CD4-positive, alpha-beta T cell treated with Interleukin-4 for 1 hour (primary cell): ENCODE results near the gene ADCYAP1R1.
A peak's percentile ranks its signal among the peaks of the same experiment; 100 is the strongest.

Experiments used
- DNase-seq, 2 donors: peaks; one replicate each; pipeline ENCODE4 v3.0.0-alpha.2; 2020 to 2022

Gene ADCYAP1R1

GRCh38 chr7:31107106-31108090, 55.3 kb downstream of the ADCYAP1R1 start:
- no peak for DNase-seq

- no peak for DNase-seq
These were observed 56.1 kb downstream of the ADCYAP1R1 start for GRCh38 chr7:31108097-31108657.

GRCh38 chr7:31109751-31110150, 57.6 kb downstream of the ADCYAP1R1 start:
- no peak for DNase-seq

GRCh38 chr7:31110331-31111108, 58.4 kb downstream of the ADCYAP1R1 start:
- no peak for DNase-seq

- no peak for DNase-seq
These were observed 59.0 kb downstream of the ADCYAP1R1 start for GRCh38 chr7:31111109-31111451.

DNA sequence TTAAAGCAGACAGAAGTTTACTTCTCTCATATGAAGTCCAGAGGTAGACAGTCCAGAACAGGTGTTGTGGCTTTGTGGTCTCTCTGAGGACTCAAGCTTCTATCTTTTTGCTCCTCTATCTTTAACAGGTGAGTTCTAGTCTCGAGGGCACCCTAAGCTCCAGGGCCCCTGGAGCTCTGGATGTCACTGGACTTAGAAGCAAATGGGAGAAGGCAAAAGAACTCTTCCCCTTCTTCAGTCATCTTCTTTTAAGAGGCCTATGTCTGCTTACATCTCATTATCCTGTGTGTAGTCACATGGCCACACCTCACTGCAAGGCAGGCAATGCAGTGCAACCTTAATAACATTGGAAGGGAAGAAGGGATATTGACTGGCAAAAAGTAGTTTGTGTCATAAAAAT, 61.6 kb downstream of the ADCYAP1R1 start:
- DNase-seq = no peak

- no peak for DNase-seq
These were observed 62.7 kb downstream of the ADCYAP1R1 start for GRCh38 chr7:31114593-31115343.

DNA sequence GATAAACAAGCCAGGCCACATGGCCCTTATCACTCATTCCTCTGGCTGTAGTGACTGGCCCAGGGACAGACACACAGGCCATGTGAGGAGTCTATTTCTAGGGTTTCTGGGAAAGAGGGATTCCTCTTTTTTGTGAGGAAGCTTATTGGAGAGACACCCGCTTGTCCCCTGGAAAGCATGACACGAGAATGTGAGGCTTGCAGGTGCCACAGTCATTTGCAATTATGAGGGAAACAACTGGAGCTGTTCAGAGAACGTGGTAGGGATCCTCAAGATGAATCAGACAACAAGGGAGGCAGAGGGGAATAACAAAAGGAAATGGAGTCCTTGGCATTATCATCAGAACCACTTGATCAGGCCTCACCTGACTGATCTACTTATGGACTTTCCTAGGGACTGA, 64.5 kb downstream of the ADCYAP1R1 start:
- DNase-seq = no peak

- DNase-seq = no peak
These were observed 67.1 kb downstream of the ADCYAP1R1 start for GRCh38 chr7:31119249-31119648.

- peak in 1 of 2 donors; percentile 6 for DNase-seq
These were observed 68.8 kb downstream of the ADCYAP1R1 start for GRCh38 chr7:31120800-31121513.

- no peak for DNase-seq
These were observed 69.5 kb downstream of the ADCYAP1R1 start for GRCh38 chr7:31121601-31122000.

DNA sequence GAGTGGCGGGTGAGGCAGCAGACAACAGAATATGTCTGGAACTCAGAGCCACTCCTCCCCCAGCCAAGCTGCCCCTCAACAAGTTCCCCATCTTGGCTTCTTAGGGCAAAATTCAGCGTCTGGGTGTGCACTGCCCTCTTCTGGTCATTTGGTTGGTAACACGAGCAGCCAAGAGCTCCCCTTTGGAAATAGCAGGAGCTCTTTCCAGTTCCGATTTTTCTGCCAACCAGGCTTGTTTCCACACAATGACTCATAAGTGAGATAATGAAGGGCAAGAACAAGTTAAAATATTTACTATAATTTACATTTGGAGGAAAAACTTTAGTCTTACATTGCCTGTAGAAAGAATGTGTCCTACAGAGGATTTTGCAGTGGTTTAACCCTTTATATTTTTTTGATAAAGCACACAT, 70.5 kb downstream of the ADCYAP1R1 start:
- DNase-seq = peak; percentile 27 to 46

DNA sequence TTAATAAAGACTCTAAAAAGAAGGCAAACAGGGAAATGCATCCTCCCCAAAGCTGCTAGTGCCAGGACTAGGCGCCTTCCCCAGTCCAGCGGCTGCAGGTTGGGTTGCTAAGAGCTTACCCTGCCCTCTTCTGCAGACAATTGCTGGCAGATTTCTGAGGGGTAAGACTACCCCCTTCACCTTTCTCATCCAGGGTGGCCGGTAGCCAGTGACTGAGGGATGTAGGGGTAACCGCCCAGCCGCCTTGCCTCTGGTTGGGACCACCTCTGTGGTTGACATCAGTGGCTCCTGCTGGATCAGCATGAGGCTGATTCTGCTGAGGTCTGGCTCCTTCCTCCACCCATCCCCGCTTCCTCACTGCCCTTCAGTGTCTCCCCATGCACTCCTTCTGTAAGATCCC, 71.2 kb downstream of the ADCYAP1R1 start:
- no peak for DNase-seq

DNA sequence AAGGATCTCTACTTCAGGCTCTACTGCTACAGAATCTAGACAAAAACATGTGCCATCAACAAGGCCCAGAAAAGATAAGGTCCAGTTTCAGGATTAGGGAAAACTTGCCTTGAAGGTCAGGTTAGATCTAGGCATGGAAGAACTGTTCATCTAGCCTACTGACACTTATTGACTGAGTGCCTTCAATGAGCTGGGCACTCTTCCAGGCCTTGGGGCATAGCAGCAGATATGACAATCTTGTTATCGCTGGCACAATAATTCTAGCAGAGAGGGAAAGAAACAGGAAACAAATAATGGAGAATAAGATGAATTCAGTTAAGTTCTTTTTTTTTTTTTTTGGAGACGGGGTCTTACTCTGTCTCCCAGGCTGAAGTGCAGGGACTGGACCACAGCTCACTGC, 71.6 kb downstream of the ADCYAP1R1 start:
- no peak for DNase-seq

GRCh38 chr7:31125171-31125570, 73.1 kb downstream of the ADCYAP1R1 start:
- DNase-seq = no peak

DNA sequence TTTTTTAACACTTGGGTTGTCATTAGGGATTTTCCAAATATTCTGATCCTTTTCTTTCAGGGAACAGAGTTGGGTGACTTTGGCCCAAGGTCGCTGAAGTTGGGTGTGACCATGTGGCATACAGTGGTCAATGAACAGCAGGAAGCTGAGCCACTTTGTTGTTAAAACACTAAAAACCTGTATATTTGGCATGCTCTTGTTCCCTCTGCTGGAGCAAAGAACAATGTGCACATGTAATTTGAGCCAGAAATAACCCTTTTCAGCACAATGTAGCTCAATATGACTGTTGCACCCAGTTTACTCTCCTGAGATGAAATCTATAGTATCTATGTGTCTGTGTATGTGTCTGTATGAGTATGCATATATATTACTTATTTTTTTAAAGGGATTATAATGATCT, 74.9 kb downstream of the ADCYAP1R1 start:
- DNase-seq = no peak

DNA sequence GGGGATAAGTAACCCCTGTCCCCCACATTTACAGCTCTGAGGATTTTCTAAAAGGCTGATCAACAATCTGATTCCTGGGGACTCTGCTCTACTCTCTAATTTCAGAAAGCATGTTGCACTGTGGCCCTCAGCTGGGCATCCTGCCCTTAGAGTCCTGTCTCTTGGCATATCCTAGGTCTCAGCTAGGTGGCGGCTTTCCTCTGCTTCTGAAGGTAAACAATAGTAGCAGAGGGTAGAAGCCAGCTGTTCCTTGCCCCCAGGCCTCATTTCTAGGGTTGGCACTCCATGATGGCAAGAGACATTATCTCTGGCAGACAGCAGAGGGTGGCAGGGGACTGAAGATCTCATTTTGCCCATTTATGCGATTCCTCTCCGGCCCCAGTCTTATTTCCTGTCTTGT, 77.0 kb downstream of the ADCYAP1R1 start:
- DNase-seq = no peak

DNA sequence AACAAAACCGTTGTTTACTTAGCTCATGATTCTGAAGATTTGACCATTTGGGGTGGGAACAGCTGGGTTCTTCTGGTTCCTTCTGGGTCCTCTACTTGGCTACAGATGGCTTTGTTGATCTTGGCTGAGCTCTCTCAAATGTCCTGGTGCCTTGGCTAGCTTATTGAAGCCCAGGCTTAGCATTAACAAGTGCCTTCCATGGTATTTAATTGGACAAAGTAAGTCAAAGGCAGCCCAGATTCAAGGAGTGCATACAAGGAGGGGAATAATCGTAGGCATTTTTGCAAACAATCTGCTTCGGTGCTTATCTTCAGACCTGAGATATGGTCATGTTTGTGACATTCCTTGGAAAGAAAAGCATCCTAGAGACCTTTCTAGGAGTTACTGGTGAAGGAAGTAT, 81.4 kb downstream of the ADCYAP1R1 start:
- DNase-seq = no peak

DNA sequence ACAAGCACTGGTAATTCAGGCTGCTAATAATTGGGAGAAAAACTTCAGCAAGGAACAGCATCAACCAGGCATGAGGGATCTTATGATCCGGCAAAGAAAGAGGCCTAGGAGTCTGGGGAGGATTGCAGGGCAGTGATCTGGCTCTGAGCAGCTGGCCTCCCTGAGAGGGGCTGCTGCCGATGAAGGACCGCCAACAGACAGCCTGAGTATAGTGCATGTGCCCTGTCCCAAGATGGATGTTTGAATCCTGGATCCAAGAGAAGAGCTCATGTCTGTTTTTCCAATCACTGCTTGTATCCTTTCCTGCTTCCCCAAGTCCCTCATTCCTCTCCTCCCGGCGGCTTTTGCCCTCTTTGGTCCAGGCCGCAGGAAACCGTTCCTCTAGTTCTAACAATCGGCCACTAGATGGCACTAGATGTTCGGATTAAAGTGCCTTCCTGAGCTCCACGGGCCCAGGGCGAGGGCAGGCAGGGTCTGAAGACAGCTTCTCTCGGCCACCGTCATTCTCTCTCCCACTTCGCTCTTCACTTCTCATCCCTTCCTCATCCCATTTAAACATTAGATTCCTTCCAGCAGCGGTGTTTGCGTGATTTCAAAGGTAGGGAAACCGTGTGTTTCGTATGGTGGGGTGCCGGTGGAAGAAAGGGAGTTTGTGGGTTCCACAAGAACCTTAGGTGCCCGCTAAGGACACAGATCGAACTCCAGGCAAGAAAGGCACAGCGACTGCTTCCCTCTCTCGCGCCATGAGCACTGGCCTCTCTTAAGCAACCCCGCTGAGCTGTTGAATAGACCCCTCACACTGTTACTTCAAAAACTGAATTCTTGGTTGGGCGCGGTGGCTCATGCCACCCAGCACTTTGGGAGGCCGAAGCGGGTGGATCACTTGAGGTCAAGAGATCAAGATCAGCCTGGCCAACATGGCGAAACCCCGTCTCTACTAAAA, 82.4 kb downstream of the ADCYAP1R1 start:
- DNase-seq = peak; percentile 27 to 45

GRCh38 chr7:31137234-31137633, 85.1 kb downstream of the ADCYAP1R1 start:
- no peak for DNase-seq

DNA sequence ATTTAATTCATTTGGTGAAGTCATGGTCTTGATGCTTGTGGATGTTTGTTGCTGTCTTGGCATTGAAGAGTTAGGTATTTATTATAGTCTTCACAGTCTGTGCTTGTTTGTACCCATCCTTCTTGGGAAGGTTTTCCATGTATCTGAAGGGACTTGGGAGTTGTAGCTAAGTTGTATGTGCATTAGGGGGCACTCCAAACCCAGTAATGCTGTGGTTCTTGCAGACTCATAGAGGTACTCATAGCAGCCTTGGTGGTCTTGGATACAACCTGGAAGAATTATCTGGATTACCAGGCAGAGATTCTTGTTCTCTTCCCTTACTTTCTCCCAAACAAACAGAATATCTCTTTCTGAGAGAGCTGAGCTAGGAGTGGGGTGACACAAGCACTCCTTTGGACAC, 93.2 kb downstream of the ADCYAP1R1 start:
- DNase-seq = no peak
